Erythroblast (primary cell): ENCODE measurements around the gene GPR107.

Source experiments
- GATA1 ChIP-seq: IDR thresholded peaks from 2 replicates; pipeline ENCODE4 v1.6.1; 2011; ENCODE audit warnings: low read depth, mild to moderate bottlenecking, control low read depth, low read length, moderate library complexity
- POLR2A ChIP-seq: IDR thresholded peaks from 2 replicates; pipeline ENCODE4 v1.6.1; 2011; ENCODE audit warnings: mild to moderate bottlenecking, low read length

DNA sequence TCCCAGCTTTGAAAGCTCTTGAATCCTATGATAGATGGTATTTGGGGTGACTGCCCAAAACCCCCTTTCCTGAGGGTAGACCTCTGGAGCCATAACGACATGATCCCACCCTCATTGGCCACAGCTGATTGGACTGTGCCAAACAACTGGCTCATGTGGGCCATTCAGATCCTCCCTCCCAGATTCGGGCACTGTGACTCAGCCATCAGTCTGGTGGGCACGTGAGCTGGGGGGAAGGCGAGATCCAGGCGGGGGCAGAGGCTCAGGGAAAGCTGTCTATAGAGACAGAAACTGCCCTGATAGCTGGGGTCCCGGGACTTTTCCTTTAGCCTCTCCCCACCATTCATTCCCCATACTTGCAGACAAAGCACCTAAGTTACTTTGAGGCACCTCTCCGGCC, 103.4 kb downstream of the GPR107 start:
- TF ChIP-seq POLR2A (no peak), GATA1 (no peak)
